ENCODE data around the gene IL21R. TPM values are rescaled to one million over a fixed set of nuclear protein-coding genes. Genes with fewer than 3 reads are reported as not detected.

IL21R gene
- 10 to 100 TPM; 61.8 to 73.5 TPM for total RNA-seq

DNA sequence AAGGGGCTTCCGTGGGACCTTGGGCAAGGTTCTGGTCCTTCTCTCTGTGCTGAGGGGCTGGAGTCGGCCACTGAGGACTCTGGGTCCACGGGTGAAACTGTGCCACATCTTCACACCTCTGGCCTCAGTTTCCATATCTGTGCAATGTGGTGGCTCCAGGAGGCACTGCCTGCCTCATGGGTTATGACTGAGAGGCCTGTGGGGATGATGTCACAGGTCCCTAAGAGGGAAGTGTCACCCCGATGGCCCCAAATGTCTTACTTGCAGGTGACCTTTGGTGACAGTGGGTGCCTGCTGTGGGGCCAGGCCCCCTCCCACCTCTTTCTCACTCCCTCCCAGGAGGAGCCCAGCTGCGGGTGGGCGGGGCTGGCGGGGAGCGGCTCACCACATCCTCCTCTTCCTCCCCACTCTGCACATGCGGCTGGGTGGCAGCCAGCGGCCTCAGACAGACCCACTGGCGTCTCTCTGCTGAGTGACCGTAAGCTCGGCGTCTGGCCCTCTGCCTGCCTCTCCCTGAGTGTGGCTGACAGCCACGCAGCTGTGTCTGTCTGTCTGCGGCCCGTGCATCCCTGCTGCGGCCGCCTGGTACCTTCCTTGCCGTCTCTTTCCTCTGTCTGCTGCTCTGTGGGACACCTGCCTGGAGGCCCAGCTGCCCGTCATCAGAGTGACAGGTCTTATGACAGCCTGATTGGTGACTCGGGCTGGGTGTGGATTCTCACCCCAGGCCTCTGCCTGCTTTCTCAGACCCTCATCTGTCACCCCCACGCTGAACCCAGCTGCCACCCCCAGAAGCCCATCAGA lies at the start of gene IL21R:
TSS of gene IL21R (plus strand) at position 407 of the 801 bp plus-strand sequence. CDS start 27,898 bp downstream, outside the sequence.
- peak; percentile 60 for ATAC-seq
- POLR2A ChIA-PET: interaction anchor here (1.0 to 8.4 kb wide), 7 partner anchors 15 to 199 kb away, joined by 3 to 103 read pairs (median 6); partner anchors contain the start of gene KDM8
- Mint-ChIP-seq H3K4me3 (peak within 1 kb of the TSS; percentile 99), H3K9me3 (ENCODE audit: low read depth) (no peaks in the 10 kb centered on the region), H3K4me1 (peaks cover 38% of the 10 kb centered on the region), H3K27ac (peak within 1 kb of the TSS; percentile 97), H3K36me3 (ENCODE audit: low read depth) (peaks cover 42% of the 10 kb centered on the region), H3K27me3 (no peaks in the 10 kb centered on the region)
- intact Hi-C loops (cut with DNase I, micrococcal nuclease): loop anchor here (1.0 to 10.0 kb wide), 11 partner anchors 23 to 793 kb away; partner anchors contain the start of gene KDM8 (in 1 of the 2)
- DNase-seq: peak; percentile 94
- CTCF ChIA-PET: interaction anchor here (0.6 to 7.4 kb wide), 14 partner anchors 10 to 246 kb away, joined by 3 to 51 read pairs (median 4); no protein-coding TSS in a partner anchor

DNA sequence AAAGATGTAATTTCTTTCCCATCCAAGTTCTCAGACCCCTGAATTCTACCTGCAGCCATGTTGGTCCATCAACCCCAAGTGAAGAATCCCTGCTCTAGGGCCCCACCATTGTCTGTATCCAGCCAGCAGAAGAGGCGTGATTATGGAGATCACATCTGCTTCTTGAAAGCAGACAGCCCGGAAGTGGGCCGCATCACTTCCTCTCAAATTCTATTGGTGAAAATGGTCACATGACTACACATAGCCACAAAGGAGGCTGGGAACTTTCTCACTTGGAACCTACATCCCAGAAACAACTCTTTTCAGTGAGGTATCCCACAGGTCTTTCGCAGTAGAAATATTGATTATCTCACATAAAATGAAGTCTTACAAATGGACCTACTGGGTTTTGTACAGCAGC lies 48.1 kb upstream of the IL21R start:
- intact Hi-C loops (cut with DNase I, micrococcal nuclease): no loop called here
- peaks cover 16% of the 10 kb centered on the region for H3K4me1 Mint-ChIP-seq
- DNase-seq (no peak), ATAC-seq (no peak)
- peaks cover 90% of the 10 kb centered on the region for H3K36me3 Mint-ChIP-seq (ENCODE audit: low read depth)
- peaks cover under 1% of the 10 kb centered on the region for H3K9me3 Mint-ChIP-seq (ENCODE audit: low read depth)
- H3K4me3 Mint-ChIP-seq: no peak overlapping the region
- CTCF ChIA-PET: interaction anchor here (1.0 kb wide), 1 partner anchor 12 kb away, joined by 3 read pairs; no protein-coding TSS in a partner anchor
- H3K27ac Mint-ChIP-seq: peak overlapping the region; percentile 59
- POLR2A ChIA-PET: no interaction called here
- no peaks in the 10 kb centered on the region for H3K27me3 Mint-ChIP-seq

DNA sequence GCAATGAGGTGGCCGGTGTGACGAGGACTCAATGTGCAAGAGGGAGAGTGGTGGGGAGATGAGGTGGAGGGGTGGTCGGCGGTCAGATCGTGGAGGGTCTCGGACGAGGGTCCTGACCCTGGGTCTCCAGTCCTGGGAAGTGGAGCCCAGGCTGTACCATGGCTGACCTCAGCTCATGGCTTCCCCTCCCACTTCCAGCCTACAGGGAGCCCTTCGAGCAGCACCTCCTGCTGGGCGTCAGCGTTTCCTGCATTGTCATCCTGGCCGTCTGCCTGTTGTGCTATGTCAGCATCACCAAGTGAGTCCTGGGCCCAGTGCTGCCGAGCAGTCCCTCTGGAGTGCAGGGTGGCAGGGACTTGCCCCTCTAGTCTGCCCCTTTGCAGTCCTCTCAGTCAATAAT lies 46.4 kb upstream of the IL21R start:
- H3K27me3 Mint-ChIP-seq: no peaks in the 10 kb centered on the region

DNA sequence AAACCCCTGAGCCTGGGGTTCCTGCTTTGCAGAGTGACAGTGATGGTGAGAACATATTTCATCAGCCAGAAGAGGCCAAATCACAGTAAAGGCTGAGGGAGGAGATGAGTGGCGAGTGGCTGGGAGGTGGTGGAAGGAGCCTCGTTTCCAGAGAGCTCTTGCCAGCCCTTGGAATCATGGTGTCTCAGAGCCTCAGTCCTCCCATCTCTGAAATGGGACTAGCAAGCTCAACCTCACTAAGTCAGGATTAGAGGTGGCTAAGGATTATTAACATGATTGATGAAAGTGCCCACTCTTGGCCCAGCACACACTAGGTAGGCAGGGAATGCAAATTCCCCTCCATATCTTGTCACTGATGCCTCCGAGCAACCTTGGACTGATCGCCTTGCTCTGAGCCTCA lies 45.2 kb upstream of the IL21R start:
- peaks cover 15% of the 10 kb centered on the region for H3K4me1 Mint-ChIP-seq
- no peaks in the 10 kb centered on the region for H3K27me3 Mint-ChIP-seq
- ChIA-PET CTCF (interaction anchor here (1.0 to 2.4 kb wide), 6 partner anchors 18 to 205 kb away, joined by 3 to 14 read pairs (median 3); no protein-coding TSS in a partner anchor), POLR2A (no interaction called here)
- peaks cover 88% of the 10 kb centered on the region for H3K36me3 Mint-ChIP-seq (ENCODE audit: low read depth)
- no peak overlapping the region for H3K27ac Mint-ChIP-seq
- no peak overlapping the region for H3K4me3 Mint-ChIP-seq
- peaks cover 1% of the 10 kb centered on the region for H3K9me3 Mint-ChIP-seq (ENCODE audit: low read depth)
- intact Hi-C loops (cut with DNase I, micrococcal nuclease): no loop called here
- DNase-seq: no peak
- no peak for ATAC-seq

More for the DNA sequence above, 46.4 kb upstream of the IL21R start:
- Mint-ChIP-seq H3K27ac (peak overlapping the region; percentile 16), H3K9me3 (ENCODE audit: low read depth) (peaks cover 1% of the 10 kb centered on the region), H3K4me3 (no peak overlapping the region), H3K4me1 (peaks cover 13% of the 10 kb centered on the region), H3K36me3 (ENCODE audit: low read depth) (peaks cover 88% of the 10 kb centered on the region)
- ATAC-seq (peak; percentile 66), DNase-seq (peak; percentile 75)
- intact Hi-C loops (cut with DNase I, micrococcal nuclease): no loop called here
- CTCF ChIA-PET: interaction anchor here (0.6 to 2.4 kb wide), 13 partner anchors 12 to 252 kb away, joined by 3 to 14 read pairs (median 3); no protein-coding TSS in a partner anchor
- POLR2A ChIA-PET: no interaction called here

DNA sequence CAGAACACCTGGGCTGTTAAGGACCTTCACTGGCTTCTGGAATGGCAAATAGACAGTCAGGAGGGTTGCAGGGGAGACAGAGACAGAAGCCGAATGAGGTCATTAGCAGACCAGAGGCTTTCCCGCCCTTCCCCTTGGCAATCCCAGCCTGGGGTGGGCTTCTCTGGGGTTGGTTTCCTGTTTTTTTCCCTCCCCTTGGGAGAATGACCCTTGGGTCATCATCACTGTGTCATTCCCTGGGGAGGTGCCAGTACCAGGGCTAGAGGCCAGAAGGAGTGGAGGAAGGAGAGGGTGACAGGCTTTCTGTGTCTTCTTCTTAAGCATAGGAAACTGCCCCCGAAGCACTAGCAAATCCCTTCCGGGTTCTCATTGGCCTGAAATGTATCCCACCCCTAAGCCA lies 42.9 kb upstream of the IL21R start:
- Mint-ChIP-seq H3K27me3 (no peaks in the 10 kb centered on the region), H3K27ac (no peak overlapping the region), H3K36me3 (ENCODE audit: low read depth) (peaks cover 92% of the 10 kb centered on the region), H3K9me3 (ENCODE audit: low read depth) (peaks cover 1% of the 10 kb centered on the region), H3K4me1 (peaks cover 29% of the 10 kb centered on the region), H3K4me3 (no peak overlapping the region)
- no peak for DNase-seq
- ATAC-seq: no peak
- ChIA-PET CTCF (no interaction called here), POLR2A (no interaction called here)
- intact Hi-C loops (cut with DNase I, micrococcal nuclease): no loop called here

DNA sequence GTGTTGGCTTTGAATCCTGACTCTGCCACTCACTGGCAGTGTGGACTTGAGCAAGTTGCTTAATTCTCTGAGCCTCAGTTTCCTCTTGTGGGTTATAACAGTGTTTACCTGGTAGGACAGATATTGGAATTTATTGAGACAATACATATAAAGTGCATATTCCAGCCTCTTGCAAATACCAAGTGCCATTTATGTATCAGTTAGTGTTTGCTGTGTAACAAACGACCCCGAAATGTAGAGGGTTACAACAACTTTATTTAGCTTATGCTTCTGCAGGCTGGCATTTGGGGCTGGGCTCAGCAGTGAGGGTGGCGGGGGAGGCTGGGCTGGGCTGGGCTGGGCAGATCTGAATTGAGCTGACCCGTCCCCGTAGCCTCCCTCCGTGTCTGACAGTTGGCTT lies 42.4 kb upstream of the IL21R start:
- intact Hi-C loops (cut with DNase I, micrococcal nuclease): no loop called here
- POLR2A ChIA-PET: no interaction called here

DNA sequence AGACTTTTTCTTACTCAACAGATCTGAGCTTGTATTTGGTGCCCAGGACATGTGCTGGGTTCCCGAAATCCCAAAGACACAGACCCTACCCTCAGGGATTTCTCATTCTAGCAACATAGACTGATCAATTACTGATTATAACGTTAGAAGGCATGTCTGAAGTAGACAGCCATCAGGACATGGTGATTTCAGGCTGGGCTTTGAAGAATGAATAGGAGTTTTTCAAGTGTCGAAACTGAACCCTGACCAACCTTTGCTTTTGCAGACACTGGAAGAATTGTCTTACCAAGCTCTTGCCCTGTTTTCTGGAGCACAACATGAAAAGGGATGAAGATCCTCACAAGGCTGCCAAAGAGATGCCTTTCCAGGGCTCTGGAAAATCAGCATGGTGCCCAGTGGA lies 40.0 kb upstream of the IL21R start:
- Mint-ChIP-seq H3K9me3 (ENCODE audit: low read depth) (peaks cover 1% of the 10 kb centered on the region), H3K36me3 (ENCODE audit: low read depth) (peaks cover 88% of the 10 kb centered on the region), H3K4me3 (no peak overlapping the region), H3K27ac (peak overlapping the region; percentile 75), H3K4me1 (peaks cover 47% of the 10 kb centered on the region), H3K27me3 (no peaks in the 10 kb centered on the region)
- CTCF ChIA-PET: interaction anchor here (1.0 to 2.0 kb wide), 2 partner anchors 13 to 127 kb away, joined by 3 to 8 read pairs; no protein-coding TSS in a partner anchor
- no peak for ATAC-seq
- no peak for DNase-seq
- POLR2A ChIA-PET: interaction anchor here (0.8 kb wide), 1 partner anchor 97 kb away, joined by 5 read pairs; no protein-coding TSS in a partner anchor
- intact Hi-C loops (cut with DNase I, micrococcal nuclease): no loop called here

More for the DNA sequence above, 42.4 kb upstream of the IL21R start:
- H3K36me3 Mint-ChIP-seq (ENCODE audit: low read depth): peaks cover 92% of the 10 kb centered on the region
- CTCF ChIA-PET: no interaction called here
- no peak overlapping the region for H3K4me3 Mint-ChIP-seq
- H3K27ac Mint-ChIP-seq: no peak overlapping the region
- H3K27me3 Mint-ChIP-seq: no peaks in the 10 kb centered on the region
- DNase-seq (no peak), ATAC-seq (no peak)
- peaks cover 31% of the 10 kb centered on the region for H3K4me1 Mint-ChIP-seq
- peaks cover 1% of the 10 kb centered on the region for H3K9me3 Mint-ChIP-seq (ENCODE audit: low read depth)

DNA sequence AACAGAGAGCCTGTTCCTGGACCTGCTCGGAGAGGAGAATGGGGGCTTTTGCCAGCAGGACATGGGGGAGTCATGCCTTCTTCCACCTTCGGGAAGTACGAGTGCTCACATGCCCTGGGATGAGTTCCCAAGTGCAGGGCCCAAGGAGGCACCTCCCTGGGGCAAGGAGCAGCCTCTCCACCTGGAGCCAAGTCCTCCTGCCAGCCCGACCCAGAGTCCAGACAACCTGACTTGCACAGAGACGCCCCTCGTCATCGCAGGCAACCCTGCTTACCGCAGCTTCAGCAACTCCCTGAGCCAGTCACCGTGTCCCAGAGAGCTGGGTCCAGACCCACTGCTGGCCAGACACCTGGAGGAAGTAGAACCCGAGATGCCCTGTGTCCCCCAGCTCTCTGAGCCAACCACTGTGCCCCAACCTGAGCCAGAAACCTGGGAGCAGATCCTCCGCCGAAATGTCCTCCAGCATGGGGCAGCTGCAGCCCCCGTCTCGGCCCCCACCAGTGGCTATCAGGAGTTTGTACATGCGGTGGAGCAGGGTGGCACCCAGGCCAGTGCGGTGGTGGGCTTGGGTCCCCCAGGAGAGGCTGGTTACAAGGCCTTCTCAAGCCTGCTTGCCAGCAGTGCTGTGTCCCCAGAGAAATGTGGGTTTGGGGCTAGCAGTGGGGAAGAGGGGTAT lies 39.3 kb upstream of the IL21R start:
- POLR2A ChIA-PET: interaction anchor here (0.8 kb wide), 1 partner anchor 96 kb away, joined by 5 read pairs; no protein-coding TSS in a partner anchor
- H3K4me1 Mint-ChIP-seq: peaks cover 53% of the 10 kb centered on the region

DNA sequence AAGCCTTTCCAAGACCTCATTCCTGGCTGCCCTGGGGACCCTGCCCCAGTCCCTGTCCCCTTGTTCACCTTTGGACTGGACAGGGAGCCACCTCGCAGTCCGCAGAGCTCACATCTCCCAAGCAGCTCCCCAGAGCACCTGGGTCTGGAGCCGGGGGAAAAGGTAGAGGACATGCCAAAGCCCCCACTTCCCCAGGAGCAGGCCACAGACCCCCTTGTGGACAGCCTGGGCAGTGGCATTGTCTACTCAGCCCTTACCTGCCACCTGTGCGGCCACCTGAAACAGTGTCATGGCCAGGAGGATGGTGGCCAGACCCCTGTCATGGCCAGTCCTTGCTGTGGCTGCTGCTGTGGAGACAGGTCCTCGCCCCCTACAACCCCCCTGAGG lies 38.7 kb upstream of the IL21R start:
- DNase-seq (no peak), ATAC-seq (no peak)
- H3K36me3 Mint-ChIP-seq (ENCODE audit: low read depth): peaks cover 77% of the 10 kb centered on the region
- H3K9me3 Mint-ChIP-seq (ENCODE audit: low read depth): peaks cover 1% of the 10 kb centered on the region
- H3K4me3 Mint-ChIP-seq: no peak overlapping the region
- intact Hi-C loops (cut with DNase I, micrococcal nuclease): no loop called here
- H3K27ac Mint-ChIP-seq: peak overlapping the region; percentile 92
- H3K4me1 Mint-ChIP-seq: peaks cover 58% of the 10 kb centered on the region
- H3K27me3 Mint-ChIP-seq: no peaks in the 10 kb centered on the region
- ChIA-PET POLR2A (no interaction called here), CTCF (interaction anchor here (1.3 kb wide), 1 partner anchor 133 kb away, joined by 5 read pairs; no protein-coding TSS in a partner anchor)

More for the DNA sequence above, 39.3 kb upstream of the IL21R start:
- DNase-seq (no peak), ATAC-seq (no peak)
- peak overlapping the region; percentile 75 for H3K27ac Mint-ChIP-seq
- no peaks in the 10 kb centered on the region for H3K27me3 Mint-ChIP-seq
- H3K36me3 Mint-ChIP-seq (ENCODE audit: low read depth): peaks cover 82% of the 10 kb centered on the region
- peaks cover 1% of the 10 kb centered on the region for H3K9me3 Mint-ChIP-seq (ENCODE audit: low read depth)
- H3K4me3 Mint-ChIP-seq: no peak overlapping the region
- CTCF ChIA-PET: interaction anchor here (1.0 to 1.3 kb wide), 2 partner anchors 14 to 132 kb away, joined by 3 to 5 read pairs; no protein-coding TSS in a partner anchor
- intact Hi-C loops (cut with DNase I, micrococcal nuclease): no loop called here

DNA sequence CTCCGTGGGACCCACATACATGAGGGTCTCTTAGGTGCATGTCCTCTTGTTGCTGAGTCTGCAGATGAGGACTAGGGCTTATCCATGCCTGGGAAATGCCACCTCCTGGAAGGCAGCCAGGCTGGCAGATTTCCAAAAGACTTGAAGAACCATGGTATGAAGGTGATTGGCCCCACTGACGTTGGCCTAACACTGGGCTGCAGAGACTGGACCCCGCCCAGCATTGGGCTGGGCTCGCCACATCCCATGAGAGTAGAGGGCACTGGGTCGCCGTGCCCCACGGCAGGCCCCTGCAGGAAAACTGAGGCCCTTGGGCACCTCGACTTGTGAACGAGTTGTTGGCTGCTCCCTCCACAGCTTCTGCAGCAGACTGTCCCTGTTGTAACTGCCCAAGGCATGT lies 38.2 kb upstream of the IL21R start:
- H3K27me3 Mint-ChIP-seq: no peaks in the 10 kb centered on the region
- peaks cover 1% of the 10 kb centered on the region for H3K9me3 Mint-ChIP-seq (ENCODE audit: low read depth)
- peaks cover 63% of the 10 kb centered on the region for H3K4me1 Mint-ChIP-seq
- POLR2A ChIA-PET: no interaction called here
- intact Hi-C loops (cut with DNase I, micrococcal nuclease): no loop called here
- DNase-seq: no peak
- CTCF ChIA-PET: interaction anchor here (1.1 to 1.3 kb wide), 2 partner anchors 11 to 133 kb away, joined by 3 to 5 read pairs; no protein-coding TSS in a partner anchor
- no peak overlapping the region for H3K4me3 Mint-ChIP-seq
- peak overlapping the region; percentile 92 for H3K27ac Mint-ChIP-seq
- peaks cover 71% of the 10 kb centered on the region for H3K36me3 Mint-ChIP-seq (ENCODE audit: low read depth)
- ATAC-seq: no peak

Measured in activated CD4-positive, alpha-beta T cell treated with anti-CD3 and anti-CD28 coated beads for 36 hours (primary cell).